ENCODE results near the gene ANKRD24. TPM values are rescaled to one million over a fixed set of nuclear protein-coding genes. Genes with fewer than 3 reads are reported as not detected.
"Not testable (repeated sequence)": the region's sequence is repeated elsewhere in the genome, so short reads cannot be mapped to it uniquely, and the experiment has no call there.

ANKRD24 gene
- total RNA-seq, 1 donor from 2014 or later, result 1.4 TPM

- DNase-seq (ENCODE audit: low spot score), result no peak
These were observed 8.8 kb upstream of the ANKRD24 start for GRCh38 chr19:4173479-4174212.

- no peak for DNase-seq (ENCODE audit: low spot score)
These were observed 8.1 kb upstream of the ANKRD24 start for GRCh38 chr19:4174213-4174894.

- no peak for DNase-seq (ENCODE audit: low spot score)
These were observed 7.4 kb upstream of the ANKRD24 start for GRCh38 chr19:4174895-4175668.

GRCh38 chr19:4175669-4175931 is 6.9 kb upstream of the ANKRD24 start:
- DNase-seq (ENCODE audit: low spot score), result no peak

GRCh38 chr19:4177146-4177545 is 5.3 kb upstream of the ANKRD24 start:
- no peak for DNase-seq (ENCODE audit: low spot score)

- DNase-seq (ENCODE audit: low spot score), result no peak
These were observed 3.5 kb upstream of the ANKRD24 start for GRCh38 chr19:4178990-4179389.

GRCh38 chr19:4181053-4181508 is 1.4 kb upstream of the ANKRD24 start:
- no peak for DNase-seq (ENCODE audit: low spot score)

GRCh38 chr19:4183967-4184717 is 1.7 kb downstream of the ANKRD24 start:
- no peak for DNase-seq (ENCODE audit: low spot score)

- no peak for DNase-seq (ENCODE audit: low spot score)
These were observed 2.3 kb downstream of the ANKRD24 start for GRCh38 chr19:4184718-4185352.

GRCh38 chr19:4185413-4186086 is 3.1 kb downstream of the ANKRD24 start:
- no peak for DNase-seq (ENCODE audit: low spot score)

GRCh38 chr19:4186087-4186993 is 3.9 kb downstream of the ANKRD24 start:
- DNase-seq (ENCODE audit: low spot score), result no peak

GRCh38 chr19:4187313-4188122 is 5.0 kb downstream of the ANKRD24 start:
- DNase-seq (ENCODE audit: low spot score), result no peak

- DNase-seq (ENCODE audit: low spot score), result no peak
These were observed 7.2 kb downstream of the ANKRD24 start for GRCh38 chr19:4189641-4190040.

GRCh38 chr19:4192537-4192936 is 10.0 kb downstream of the ANKRD24 start:
- DNase-seq (ENCODE audit: low spot score), result not testable (repeated sequence)

- DNase-seq (ENCODE audit: low spot score), result no peak
These were observed 11.9 kb downstream of the ANKRD24 start for GRCh38 chr19:4194353-4194752.

GRCh38 chr19:4196009-4196408 is 13.5 kb downstream of the ANKRD24 start:
- no peak for DNase-seq (ENCODE audit: low spot score)

GRCh38 chr19:4196587-4197148 is 14.2 kb downstream of the ANKRD24 start:
- no peak for DNase-seq (ENCODE audit: low spot score)

- DNase-seq (ENCODE audit: low spot score), result no peak
These were observed 14.7 kb downstream of the ANKRD24 start for GRCh38 chr19:4197228-4197624.

Measured in mesenteric fat pad (tissue), 1 donor.